DOHH2 (cell line): Measurements from ENCODE around the gene OLIG2.

Source experiments
- H3F3A ChIP-seq: fragments of 200-600 bp; sonication (generic), shearing (Covaris generic); 2 replicates; pipeline ENCODE4 v1.6.0; 2016; ENCODE audit warnings: antibody characterized with exemption, mild to moderate bottlenecking; ENCODE audit not compliant: control insufficient read depth, insufficient read depth
- H3K27ac ChIP-seq: fragments of 200-600 bp; sonication (generic); 2 replicates; pipeline ENCODE4 v1.5.1; 2014; ENCODE audit warnings: low read depth, mild to moderate bottlenecking, low read length, moderate library complexity
- H3K27me3 ChIP-seq: fragments of 200-600 bp; sonication (generic); 2 replicates; pipeline ENCODE4 v1.6.1; 2014; ENCODE audit warnings: mild to moderate bottlenecking, low read length, mixed read lengths; ENCODE audit not compliant: control insufficient read depth
- H3K36me3 ChIP-seq: fragments of 200-600 bp; sonication (generic); 2 replicates; pipeline ENCODE4 v1.6.1; 2014; ENCODE audit warnings: mild to moderate bottlenecking, low read length, moderate library complexity, mixed read lengths; ENCODE audit not compliant: control insufficient read depth
- H3K4me1 ChIP-seq: fragments of 200-600 bp; sonication (generic); 2 replicates; pipeline ENCODE4 v1.6.1; 2014; ENCODE audit warnings: mild to moderate bottlenecking, low read length, mixed read lengths; ENCODE audit not compliant: control insufficient read depth
- H3K4me2 ChIP-seq: fragments of 200-600 bp; sonication (generic); 2 replicates; pipeline ENCODE4 v1.6.0; 2014; ENCODE audit warnings: mild to moderate bottlenecking, low read length, moderate library complexity
- H3K4me3 ChIP-seq: fragments of 200-600 bp; sonication (generic); 2 replicates; pipeline ENCODE4 v1.5.1; 2014; ENCODE audit warnings: mild to moderate bottlenecking, low read length, mixed read lengths
- H3K79me2 ChIP-seq: fragments of 200-600 bp; sonication (generic); 2 replicates; pipeline ENCODE4 v1.6.1; 2014; ENCODE audit warnings: mild to moderate bottlenecking, low read length, mixed read lengths; ENCODE audit not compliant: control insufficient read depth
- H3K9me2 ChIP-seq: fragments of 200-600 bp; sonication (generic); replicated peaks from 2 replicates; pipeline ENCODE4 v1.6.1; 2014; ENCODE audit warnings: mild to moderate bottlenecking, low read length, mixed read lengths; ENCODE audit not compliant: control insufficient read depth
- H3K9me3 ChIP-seq: fragments of 200-600 bp; sonication (generic); 2 replicates; pipeline ENCODE4 v1.6.1; 2014; ENCODE audit warnings: antibody characterized with exemption, low read length, mixed read lengths; ENCODE audit not compliant: control insufficient read depth, insufficient read depth
- H4K20me1 ChIP-seq: fragments of 200-600 bp; sonication (generic); 2 replicates; pipeline ENCODE4 v1.6.0; 2014; ENCODE audit warnings: low read depth, mild to moderate bottlenecking, antibody characterized with exemption, low read length, moderate library complexity; ENCODE audit not compliant: control insufficient read depth, insufficient read depth
- EZH2phosphoT487 ChIP-seq: fragments of 200-600 bp; sonication (generic); IDR thresholded peaks from 2 replicates; pipeline ENCODE4 v1.6.1; 2017; ENCODE audit warnings: borderline replicate concordance, mild to moderate bottlenecking, antibody characterized with exemption, low read length, moderate library complexity, mixed read lengths
- TF ChIP-seq, protein P1 (sequence below): fragments of 200-600 bp; sonication (generic); IDR thresholded peaks from one replicate; pipeline ENCODE4 v1.5.1; 2014; ENCODE audit warnings: antibody characterized with exemption, mild to moderate bottlenecking, low read depth, low read length; ENCODE audit not compliant: poor library complexity, severe bottlenecking

The OLIG2 gene

DNA sequence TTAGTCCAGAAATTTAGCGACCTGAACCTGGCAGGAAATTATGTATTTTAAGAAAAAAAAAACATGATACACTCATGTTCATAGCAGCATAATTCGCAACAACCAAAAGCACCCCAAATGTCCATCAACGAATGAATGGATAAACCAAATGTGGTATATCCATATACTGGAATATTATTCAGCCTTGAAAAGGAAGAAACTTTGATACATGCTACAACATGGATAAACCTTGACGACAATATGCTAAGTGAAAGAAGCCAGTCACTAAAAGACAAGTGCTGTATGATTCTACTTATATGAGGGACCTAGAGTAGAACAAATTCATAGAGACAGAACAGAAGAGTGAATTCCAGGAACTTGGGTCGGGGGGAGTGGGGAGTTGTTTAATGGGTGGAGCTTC lies 43.5 kb downstream of the OLIG2 start:
- no peak overlapping the region for H3K4me3 ChIP-seq
- peaks cover 7% of the 10 kb centered on the region; the same call in 1 of the 2 replicates for H3K9me3 ChIP-seq
- H3K27me3 ChIP-seq, result peaks cover 12% of the 10 kb centered on the region; the same call in 1 of the 2 replicates

DNA sequence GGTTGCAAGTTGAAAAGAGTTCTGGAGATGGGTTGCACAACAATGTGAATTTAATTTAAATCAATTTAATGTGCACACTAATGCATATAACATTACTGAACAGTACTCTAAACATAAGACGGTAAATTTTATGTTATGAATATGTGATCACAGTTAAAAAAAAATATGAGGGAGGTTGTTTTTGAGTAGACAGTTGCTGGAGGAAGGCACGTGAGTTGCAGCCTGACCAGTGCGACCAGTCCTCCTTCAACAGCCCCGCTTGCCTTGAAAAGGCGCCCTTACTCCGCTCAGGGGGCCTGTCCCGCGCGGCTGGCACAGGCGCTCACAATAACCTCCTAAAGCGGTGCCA lies 43.9 kb downstream of the OLIG2 start:
- no peaks in the 10 kb centered on the region for H3K36me3 ChIP-seq
- no peaks in the 10 kb centered on the region for H3K79me2 ChIP-seq
- H3K9me2 ChIP-seq, result no peaks in the 10 kb centered on the region
- no peak for TF ChIP-seq EZH2phosphoT487
- TF ChIP-seq, protein P1, sequence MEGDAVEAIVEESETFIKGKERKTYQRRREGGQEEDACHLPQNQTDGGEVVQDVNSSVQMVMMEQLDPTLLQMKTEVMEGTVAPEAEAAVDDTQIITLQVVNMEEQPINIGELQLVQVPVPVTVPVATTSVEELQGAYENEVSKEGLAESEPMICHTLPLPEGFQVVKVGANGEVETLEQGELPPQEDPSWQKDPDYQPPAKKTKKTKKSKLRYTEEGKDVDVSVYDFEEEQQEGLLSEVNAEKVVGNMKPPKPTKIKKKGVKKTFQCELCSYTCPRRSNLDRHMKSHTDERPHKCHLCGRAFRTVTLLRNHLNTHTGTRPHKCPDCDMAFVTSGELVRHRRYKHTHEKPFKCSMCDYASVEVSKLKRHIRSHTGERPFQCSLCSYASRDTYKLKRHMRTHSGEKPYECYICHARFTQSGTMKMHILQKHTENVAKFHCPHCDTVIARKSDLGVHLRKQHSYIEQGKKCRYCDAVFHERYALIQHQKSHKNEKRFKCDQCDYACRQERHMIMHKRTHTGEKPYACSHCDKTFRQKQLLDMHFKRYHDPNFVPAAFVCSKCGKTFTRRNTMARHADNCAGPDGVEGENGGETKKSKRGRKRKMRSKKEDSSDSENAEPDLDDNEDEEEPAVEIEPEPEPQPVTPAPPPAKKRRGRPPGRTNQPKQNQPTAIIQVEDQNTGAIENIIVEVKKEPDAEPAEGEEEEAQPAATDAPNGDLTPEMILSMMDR, result no peak
- H3K9me3 ChIP-seq, result peaks cover 7% of the 10 kb centered on the region; the same call in 1 of the 2 replicates
- peaks cover 12% of the 10 kb centered on the region; the same call in 1 of the 2 replicates for H3K27me3 ChIP-seq
- H3K4me3 ChIP-seq, result no peak overlapping the region
- H3K27ac ChIP-seq, result no peak overlapping the region
- H3F3A ChIP-seq, result no peaks in the 10 kb centered on the region
- H3K4me1 ChIP-seq, result peaks cover 5% of the 10 kb centered on the region; the same call in 1 of the 2 replicates
- no peak overlapping the region for H3K4me2 ChIP-seq
- no peaks in the 10 kb centered on the region for H4K20me1 ChIP-seq

More for the DNA sequence above, 43.5 kb downstream of the OLIG2 start:
- no peaks in the 10 kb centered on the region for H4K20me1 ChIP-seq
- no peaks in the 10 kb centered on the region for H3F3A ChIP-seq
- peaks cover 5% of the 10 kb centered on the region; the same call in 1 of the 2 replicates for H3K4me1 ChIP-seq
- no peaks in the 10 kb centered on the region for H3K36me3 ChIP-seq
- no peak overlapping the region for H3K27ac ChIP-seq
- no peaks in the 10 kb centered on the region for H3K79me2 ChIP-seq
- H3K4me2 ChIP-seq, result no peak overlapping the region
- TF ChIP-seq EZH2phosphoT487, result no peak
- TF ChIP-seq, protein P1, result no peak
- H3K9me2 ChIP-seq, result no peaks in the 10 kb centered on the region

DNA sequence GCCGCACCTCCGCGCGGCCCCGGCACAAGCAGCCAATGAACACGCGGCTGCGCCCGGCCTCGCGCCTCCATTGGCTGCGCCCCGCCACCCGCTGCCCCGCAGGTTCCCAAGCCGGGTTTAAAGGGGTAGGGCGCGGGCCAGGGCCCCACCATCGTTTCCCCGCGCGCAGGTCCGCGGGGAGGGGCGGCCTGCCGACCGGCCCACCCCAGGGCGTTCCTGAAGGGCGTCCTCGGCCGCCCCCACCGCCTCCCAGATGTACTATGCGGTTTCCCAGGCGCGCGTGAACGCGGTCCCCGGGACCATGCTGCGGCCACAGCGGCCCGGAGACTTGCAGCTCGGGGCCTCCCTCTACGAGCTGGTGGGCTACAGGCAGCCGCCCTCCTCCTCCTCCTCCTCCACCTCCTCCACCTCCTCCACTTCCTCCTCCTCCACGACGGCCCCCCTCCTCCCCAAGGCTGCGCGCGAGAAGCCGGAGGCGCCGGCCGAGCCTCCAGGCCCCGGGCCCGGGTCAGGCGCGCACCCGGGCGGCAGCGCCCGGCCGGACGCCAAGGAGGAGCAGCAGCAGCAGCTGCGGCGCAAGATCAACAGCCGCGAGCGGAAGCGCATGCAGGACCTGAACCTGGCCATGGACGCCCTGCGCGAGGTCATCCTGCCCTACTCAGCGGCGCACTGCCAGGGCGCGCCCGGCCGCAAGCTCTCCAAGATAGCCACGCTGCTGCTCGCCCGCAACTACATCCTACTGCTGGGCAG lies 44.4 kb downstream of the OLIG2 start, which contains the start of gene OLIG1:
OLIG1 (plus strand) TSS at position 148 of the 750 bp plus-strand sequence; CDS start at position 254, 106 bp downstream.
- Histone ChIP-seq H3K4me1 (peaks cover 5% of the 10 kb centered on the region; the same call in 1 of the 2 replicates), H3K79me2 (no peaks in the 10 kb centered on the region), H3K27me3 (peaks cover 12% of the 10 kb centered on the region; the same call in 1 of the 2 replicates), H3K36me3 (no peaks in the 10 kb centered on the region), H3F3A (no peaks in the 10 kb centered on the region), H3K4me2 (no peak within 1 kb of the TSS), H4K20me1 (no peaks in the 10 kb centered on the region), H3K9me2 (no peaks in the 10 kb centered on the region), H3K4me3 (no peak within 1 kb of the TSS), H3K27ac (no peak within 1 kb of the TSS), H3K9me3 (peaks cover 7% of the 10 kb centered on the region; the same call in 1 of the 2 replicates)
- no peak for TF ChIP-seq EZH2phosphoT487
- TF ChIP-seq, protein P1, result no peak
